Stimulated activated naive B cell treated with anti-CD40 and anti-IgM and Interleukin-4, amounts not matched to agents 10 μg/mL and 1 μg/mL and 100 μg/mL, for 72 hours (primary cell): ENCODE data around the gene PPP2R2C.

ENCODE experiments used
- ATAC-seq, 2 donors: fragments of 150-1000 bp; cut with Tn5 transposase; replicated peaks; 2 replicates each; pipeline ENCODE4 v1.10.0; 2021; ENCODE audit warnings: moderate library complexity in 1 of 2
- DNase-seq: peaks from one replicate; pipeline ENCODE4 v3.0.0; 2021
- H3K27ac Mint-ChIP-seq: one replicate; pipeline ENCODE4 v1.8.0; 2022; ENCODE audit warnings: mild to moderate bottlenecking, mixed read lengths
- H3K27me3 Mint-ChIP-seq, 2 donors: one replicate each; pipeline ENCODE4 v1.8.0; 2022; ENCODE audit warnings: mixed read lengths in 2 of 2
- H3K36me3 Mint-ChIP-seq, 2 donors: one replicate each; pipeline ENCODE4 v1.8.0; 2022; ENCODE audit warnings: mixed read lengths in 2 of 2, mild to moderate bottlenecking in 1 of 2
- H3K4me1 Mint-ChIP-seq, 2 donors: one replicate each; pipeline ENCODE4 v1.8.0; 2022; ENCODE audit warnings: mixed read lengths in 2 of 2, mild to moderate bottlenecking in 1 of 2
- H3K4me3 Mint-ChIP-seq, 2 donors: one replicate each; pipeline ENCODE4 v1.8.0; 2022; ENCODE audit warnings: mild to moderate bottlenecking in 2 of 2, mixed read lengths in 2 of 2, moderate library complexity in 1 of 2
- H3K9me3 Mint-ChIP-seq, 2 donors: one replicate each; pipeline ENCODE4 v1.8.0; 2022; ENCODE audit warnings: mixed read lengths in 2 of 2, mild to moderate bottlenecking in 1 of 2

PPP2R2C gene

DNA sequence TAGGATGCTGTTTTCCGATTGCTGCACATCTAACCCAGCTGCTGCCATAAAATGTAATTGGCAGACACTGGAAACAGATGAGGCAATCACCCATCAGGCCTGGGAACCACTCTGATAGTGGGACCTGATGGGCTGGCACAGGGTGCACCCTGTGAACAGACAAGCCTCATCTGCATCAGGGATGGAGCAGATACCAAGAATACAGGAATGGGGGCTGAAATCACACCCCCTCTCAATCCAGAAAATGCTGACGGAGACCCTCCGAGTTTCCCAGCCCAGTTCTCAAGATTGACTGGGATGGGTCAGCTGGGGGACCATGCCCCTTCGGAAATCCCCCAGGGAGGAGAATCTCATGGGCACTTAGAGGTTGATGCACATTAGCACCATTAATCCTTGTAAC is 28.8 kb upstream of the PPP2R2C start:
- peaks cover 0 to 1% of the 10 kb centered on the region in 2 donors for H3K36me3 Mint-ChIP-seq
- no peak for DNase-seq
- peaks cover 15 to 18% of the 10 kb centered on the region in 2 donors for H3K9me3 Mint-ChIP-seq
- no peaks in the 10 kb centered on the region for H3K4me1 Mint-ChIP-seq
- H3K27ac Mint-ChIP-seq, result no peak overlapping the region
- peaks cover 34 to 48% of the 10 kb centered on the region in 2 donors for H3K27me3 Mint-ChIP-seq
- ATAC-seq, result no peak
- no peak overlapping the region for H3K4me3 Mint-ChIP-seq

DNA sequence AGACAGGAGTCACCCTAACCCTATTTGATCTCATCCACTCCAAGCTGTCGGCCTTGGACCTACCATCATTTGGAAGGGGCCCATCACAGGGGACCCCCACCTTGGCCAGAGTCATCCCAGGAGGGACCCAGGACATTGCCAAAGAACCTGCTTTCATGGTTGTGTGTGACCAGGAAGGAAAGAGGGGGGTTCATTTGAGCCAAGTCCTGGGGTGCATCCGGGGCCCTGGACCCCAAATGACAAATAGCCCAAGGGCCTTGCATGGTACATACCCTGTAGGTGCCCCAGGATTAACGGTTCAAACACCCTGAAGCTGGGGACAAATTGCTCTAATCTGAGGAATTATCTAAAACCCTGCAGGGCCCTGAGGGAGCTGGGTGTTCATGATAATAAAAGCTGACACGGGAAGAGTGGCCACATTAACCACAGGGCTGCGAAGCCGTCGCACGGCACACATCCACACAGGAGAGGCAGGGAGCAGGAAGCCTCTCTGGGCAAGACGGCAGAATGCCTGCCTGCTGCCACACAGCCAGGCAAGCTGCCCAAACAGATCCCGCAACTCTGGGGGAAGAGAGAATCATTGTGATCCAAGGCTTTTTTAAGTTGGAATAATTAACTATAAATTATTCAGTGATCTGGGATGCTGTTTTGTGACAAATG is 28.2 kb upstream of the PPP2R2C start:
- Mint-ChIP-seq H3K36me3 (peaks cover 0 to 1% of the 10 kb centered on the region in 2 donors), H3K27ac (no peak overlapping the region), H3K9me3 (peaks cover 15 to 18% of the 10 kb centered on the region in 2 donors), H3K4me3 (no peak overlapping the region), H3K27me3 (peaks cover 35 to 48% of the 10 kb centered on the region in 2 donors), H3K4me1 (no peaks in the 10 kb centered on the region)
- ATAC-seq, result no peak
- DNase-seq, result no peak

GRCh38 chr4:6499238-6499600 is 26.8 kb upstream of the PPP2R2C start:
- ATAC-seq (no peak), DNase-seq (no peak)
- Mint-ChIP-seq H3K27me3 (peaks cover 42 to 52% of the 10 kb centered on the region in 2 donors), H3K36me3 (peaks cover 0 to 1% of the 10 kb centered on the region in 2 donors), H3K27ac (no peak overlapping the region), H3K4me3 (no peak overlapping the region), H3K4me1 (no peaks in the 10 kb centered on the region), H3K9me3 (peaks cover 12 to 13% of the 10 kb centered on the region in 2 donors)

GRCh38 chr4:6498511-6499237 is 26.3 kb upstream of the PPP2R2C start:
- H3K27me3 Mint-ChIP-seq, result peaks cover 47 to 53% of the 10 kb centered on the region in 2 donors
- peaks cover 8% of the 10 kb centered on the region in 2 donors for H3K9me3 Mint-ChIP-seq
- H3K4me3 Mint-ChIP-seq, result no peak overlapping the region
- H3K36me3 Mint-ChIP-seq, result peaks cover 0 to 1% of the 10 kb centered on the region in 2 donors
- DNase-seq, result no peak
- no peak overlapping the region for H3K27ac Mint-ChIP-seq
- no peaks in the 10 kb centered on the region for H3K4me1 Mint-ChIP-seq
- ATAC-seq, result no peak

DNA sequence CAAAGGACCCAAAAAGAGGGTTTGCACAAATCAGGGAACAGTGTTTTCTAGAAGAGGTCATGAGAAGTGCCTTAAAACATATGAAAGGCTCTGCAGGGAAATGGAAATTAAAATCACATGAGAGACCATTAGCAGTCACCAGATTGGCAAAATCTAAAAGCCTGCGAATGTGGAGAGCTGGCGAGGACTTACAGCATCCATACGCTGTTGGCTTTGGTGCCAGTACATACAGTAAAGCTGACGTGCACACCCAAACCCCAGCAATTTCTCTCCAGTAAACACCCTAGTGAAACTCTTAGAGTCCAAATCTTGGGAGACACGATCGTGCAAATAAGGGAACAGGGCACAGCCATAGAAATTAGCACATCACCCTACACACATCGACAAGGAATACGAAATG is 25.4 kb upstream of the PPP2R2C start:
- no peaks in the 10 kb centered on the region for H3K36me3 Mint-ChIP-seq
- H3K4me1 Mint-ChIP-seq, result no peaks in the 10 kb centered on the region
- ATAC-seq (no peak), DNase-seq (no peak)
- H3K4me3 Mint-ChIP-seq, result no peak overlapping the region
- peaks cover 49 to 52% of the 10 kb centered on the region in 2 donors for H3K27me3 Mint-ChIP-seq
- H3K9me3 Mint-ChIP-seq, result peaks cover 1 to 5% of the 10 kb centered on the region in 2 donors
- no peak overlapping the region for H3K27ac Mint-ChIP-seq

DNA sequence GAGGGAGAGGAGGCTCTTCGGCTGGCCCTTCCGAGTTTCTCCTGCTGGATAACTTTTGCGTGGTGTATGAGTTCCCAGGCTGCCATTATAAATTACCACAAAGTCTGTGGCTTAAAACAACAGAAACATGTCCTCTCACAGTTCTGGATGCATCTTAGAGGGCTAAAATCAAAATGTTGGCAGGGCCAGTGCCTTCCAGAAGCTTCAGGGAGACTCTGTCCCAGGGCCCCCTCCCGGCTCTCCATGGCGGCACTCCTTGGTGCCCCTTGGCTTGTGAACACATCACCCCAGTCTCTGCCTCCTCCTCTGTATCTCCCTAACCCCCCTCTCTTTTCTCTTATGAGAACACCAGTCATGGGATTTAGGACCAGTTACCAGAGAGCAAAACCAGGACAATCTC is 23.3 kb upstream of the PPP2R2C start:
- DNase-seq, result no peak
- Mint-ChIP-seq H3K9me3 (peaks cover 3 to 6% of the 10 kb centered on the region in 2 donors), H3K27ac (no peak overlapping the region), H3K4me1 (no peaks in the 10 kb centered on the region), H3K27me3 (peaks cover 39 to 44% of the 10 kb centered on the region in 2 donors), H3K4me3 (no peak overlapping the region), H3K36me3 (no peaks in the 10 kb centered on the region)
- no peak for ATAC-seq

GRCh38 chr4:6495296-6495590 is 22.8 kb upstream of the PPP2R2C start:
- Mint-ChIP-seq H3K36me3 (no peaks in the 10 kb centered on the region), H3K4me3 (no peak overlapping the region), H3K27ac (no peak overlapping the region), H3K4me1 (no peaks in the 10 kb centered on the region), H3K27me3 (peaks cover 37 to 42% of the 10 kb centered on the region in 2 donors), H3K9me3 (peaks cover 3 to 6% of the 10 kb centered on the region in 2 donors)
- ATAC-seq (no peak), DNase-seq (no peak)

- Mint-ChIP-seq H3K27me3 (peaks cover 36 to 37% of the 10 kb centered on the region in 2 donors), H3K4me3 (no peak overlapping the region), H3K4me1 (no peaks in the 10 kb centered on the region), H3K27ac (no peak overlapping the region), H3K36me3 (no peaks in the 10 kb centered on the region), H3K9me3 (peaks cover 3 to 6% of the 10 kb centered on the region in 2 donors)
- ATAC-seq, result no peak
- DNase-seq, result no peak
These were observed 22.2 kb upstream of the PPP2R2C start for GRCh38 chr4:6494431-6495295.

DNA sequence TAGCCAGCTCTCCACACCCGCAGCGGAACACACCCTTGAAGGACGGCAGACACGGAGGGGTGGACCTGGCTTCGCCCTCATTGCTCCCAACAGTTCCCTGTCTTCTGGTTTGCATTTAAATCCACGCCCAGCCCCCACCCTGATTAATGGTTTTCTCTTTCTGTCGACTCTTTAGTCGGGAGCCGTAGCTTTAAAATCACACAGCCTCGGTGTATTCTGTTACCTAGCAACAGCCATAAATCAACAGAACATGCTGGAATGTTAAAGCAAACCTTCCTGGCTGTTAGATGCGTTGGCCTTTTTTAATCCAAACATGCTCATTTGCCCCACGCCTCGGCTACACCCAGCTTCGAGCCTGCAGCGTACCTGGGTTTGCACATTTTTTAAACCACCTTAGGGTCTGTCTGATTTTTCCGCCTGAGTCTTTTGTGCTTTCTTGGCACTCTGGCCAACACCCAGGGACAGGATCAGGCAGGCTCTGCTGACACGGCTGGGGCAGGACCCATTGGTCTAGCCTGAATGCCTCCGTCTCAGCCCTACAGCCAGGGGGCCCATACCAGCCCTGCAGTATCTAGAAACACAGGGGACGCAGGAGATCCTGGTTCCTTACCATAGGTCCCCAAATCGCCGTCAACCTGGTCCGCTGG is 21.4 kb upstream of the PPP2R2C start:
- peaks cover 37 to 45% of the 10 kb centered on the region in 2 donors for H3K27me3 Mint-ChIP-seq
- ATAC-seq (no peak), DNase-seq (no peak)
- H3K4me3 Mint-ChIP-seq, result no peak overlapping the region
- H3K27ac Mint-ChIP-seq, result no peak overlapping the region
- no peaks in the 10 kb centered on the region for H3K36me3 Mint-ChIP-seq
- H3K9me3 Mint-ChIP-seq, result peaks cover 3 to 6% of the 10 kb centered on the region in 2 donors
- H3K4me1 Mint-ChIP-seq, result no peaks in the 10 kb centered on the region

DNA sequence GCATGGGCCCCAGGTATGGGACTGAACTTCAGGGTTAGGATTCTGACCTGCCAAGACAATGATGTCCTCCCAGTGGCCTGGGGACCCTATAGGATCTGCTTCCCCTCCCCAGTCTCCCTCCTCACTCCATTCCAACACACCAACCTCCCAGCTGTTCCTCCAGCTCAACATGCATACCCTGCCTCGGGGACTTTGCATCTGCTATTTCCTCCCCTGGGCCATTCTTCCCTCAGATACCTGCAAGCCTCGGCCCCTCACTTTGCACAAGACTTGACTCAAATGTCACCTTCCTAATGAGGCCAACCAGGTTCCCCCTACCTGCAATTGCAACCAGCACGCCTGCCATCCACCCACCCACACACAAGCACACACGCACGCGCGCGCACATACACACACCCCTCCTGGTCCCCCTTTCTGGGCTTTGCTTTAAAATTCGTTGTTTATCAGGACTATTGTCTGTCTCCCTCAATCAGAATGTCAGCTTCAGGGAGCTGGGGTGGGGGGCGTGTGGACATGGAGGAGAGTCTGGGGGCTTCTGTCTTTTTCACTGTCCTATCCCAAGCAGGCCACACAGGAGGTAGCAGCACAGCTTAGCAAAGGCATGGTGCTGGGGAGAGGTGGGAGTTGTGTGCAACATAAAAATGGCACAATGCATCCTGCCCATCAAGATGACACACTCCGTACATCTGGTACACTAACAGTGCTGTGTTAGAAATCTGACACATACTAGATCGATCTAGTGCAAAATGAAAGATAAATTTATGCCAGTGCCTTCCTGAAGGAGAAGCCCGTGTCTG is 20.6 kb upstream of the PPP2R2C start:
- no peaks in the 10 kb centered on the region for H3K4me1 Mint-ChIP-seq
- H3K4me3 Mint-ChIP-seq, result no peak overlapping the region
- DNase-seq, result no peak
- no peak overlapping the region for H3K27ac Mint-ChIP-seq
- H3K27me3 Mint-ChIP-seq, result peaks cover 41 to 48% of the 10 kb centered on the region in 2 donors
- no peak for ATAC-seq
- peaks cover 5 to 9% of the 10 kb centered on the region in 2 donors for H3K9me3 Mint-ChIP-seq
- H3K36me3 Mint-ChIP-seq, result no peaks in the 10 kb centered on the region

GRCh38 chr4:6492027-6492590 is 19.7 kb upstream of the PPP2R2C start:
- peaks cover 46 to 48% of the 10 kb centered on the region in 2 donors for H3K27me3 Mint-ChIP-seq
- H3K27ac Mint-ChIP-seq, result no peak overlapping the region
- H3K4me3 Mint-ChIP-seq, result no peak overlapping the region
- H3K36me3 Mint-ChIP-seq, result no peaks in the 10 kb centered on the region
- no peaks in the 10 kb centered on the region for H3K4me1 Mint-ChIP-seq
- H3K9me3 Mint-ChIP-seq, result peaks cover 13 to 18% of the 10 kb centered on the region in 2 donors
- ATAC-seq (no peak), DNase-seq (no peak)

GRCh38 chr4:6491235-6491634 is 18.8 kb upstream of the PPP2R2C start:
- DNase-seq (no peak), ATAC-seq (no peak)
- Mint-ChIP-seq H3K27me3 (peaks cover 43 to 57% of the 10 kb centered on the region in 2 donors), H3K4me1 (no peaks in the 10 kb centered on the region), H3K9me3 (peaks cover 19 to 22% of the 10 kb centered on the region in 2 donors), H3K4me3 (no peak overlapping the region), H3K27ac (no peak overlapping the region), H3K36me3 (no peaks in the 10 kb centered on the region)

DNA sequence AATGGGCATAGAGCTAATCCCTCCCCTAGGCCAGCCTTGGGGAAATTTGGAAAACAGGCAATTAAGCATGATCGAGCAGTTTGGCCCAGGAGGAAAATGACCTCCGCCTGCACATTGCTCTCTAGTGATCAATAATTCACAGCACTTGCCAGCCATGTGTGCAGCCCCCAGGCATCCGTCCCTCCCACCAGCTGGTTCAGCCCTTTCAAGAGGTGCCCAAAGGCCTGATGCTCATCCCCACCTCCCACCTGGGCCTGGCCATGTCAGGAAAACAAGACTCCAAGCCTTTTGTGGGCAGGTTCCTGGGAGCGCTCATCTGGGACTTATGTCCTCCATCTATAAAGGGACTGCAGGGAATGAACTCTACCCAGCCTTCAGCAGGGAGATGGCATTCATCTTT is 17.5 kb upstream of the PPP2R2C start:
- H3K36me3 Mint-ChIP-seq, result peaks cover 0 to 3% of the 10 kb centered on the region in 2 donors
- H3K27me3 Mint-ChIP-seq, result peaks cover 37 to 60% of the 10 kb centered on the region in 2 donors
- peaks cover 25 to 29% of the 10 kb centered on the region in 2 donors for H3K9me3 Mint-ChIP-seq
- no peak overlapping the region for H3K27ac Mint-ChIP-seq
- no peaks in the 10 kb centered on the region for H3K4me1 Mint-ChIP-seq
- no peak for DNase-seq
- ATAC-seq, result no peak
- no peak overlapping the region for H3K4me3 Mint-ChIP-seq
